Mammary epithelial cell (primary cell): Measurements from ENCODE around the gene MBIP.

Experiments used
- CTCF ChIP-seq, 2 donors: IDR thresholded peaks in 1 of 2; conservative IDR thresholded peaks in 1 of 2; 2 replicates each; pipeline ENCODE4 v1.5.1; 2011 to 2012; ENCODE audit warnings: inconsistent platforms in 2 of 2, low read length in 2 of 2, mild to moderate bottlenecking in 2 of 2, control low read depth in 1 of 2, low read depth in 1 of 2; ENCODE audit not compliant: insufficient read depth in 1 of 2; ENCODE audit errors: extremely low read depth in 1 of 2
- EZH2 ChIP-seq: IDR thresholded peaks from 2 replicates; pipeline ENCODE4 v1.6.1; 2012; ENCODE audit warnings: low read length, inconsistent platforms, borderline replicate concordance

GRCh38 chr14:36317650-36318049, 2.8 kb downstream of the MBIP start:
- TF ChIP-seq CTCF (conservative IDR thresholded peaks at IDR 0.05 in 1 of 2, IDR thresholded peaks at IDR 0.05 in 1 of 2; ENCODE audit: extremely low read depth in 1 of 2, insufficient read depth in 1 of 2, low read depth in 1 of 2, low read length in 2 of 2) (no peak), EZH2 (no peak)
